Right lobe of liver (tissue), 6 donors: ENCODE data around the gene CLCNKB. TPM values are rescaled to one million over a fixed set of nuclear protein-coding genes. Genes with fewer than 3 reads are reported as not detected.

ENCODE experiments used
- ATAC-seq, 4 donors: fragments of 200-7000 bp; cut with Tn5 transposase; one replicate each; pipeline ENCODE4 v1.9.1; 2020; ENCODE audit warnings: mild to moderate bottlenecking in 4 of 4, moderate library complexity in 4 of 4
- DNase-seq, 3 donors: peaks; one replicate each; pipeline ENCODE4 v3.0.0-alpha.2; 2020
- H3K27ac ChIP-seq, 3 donors: fragments of 200-600 bp; one replicate each; pipeline ENCODE4 v1.8.0; 2022
- H3K27me3 ChIP-seq, 2 donors: fragments of 200-600 bp; one replicate each; pipeline ENCODE4 v1.8.0; 2022
- H3K36me3 ChIP-seq, 4 donors: fragments of 200-600 bp; sonication (generic) in 1 of 4; one replicate each; pipeline versions ENCODE4 v1.5.1 to v1.8.0; 2017 to 2022; ENCODE audit warnings: control low read depth in 1 of 4
- H3K4me1 ChIP-seq, 4 donors: fragments of 200-600 bp; sonication (generic) in 1 of 4; one replicate each; pipeline versions ENCODE4 v1.5.1 to v1.8.0; 2017 to 2022; ENCODE audit warnings: control low read depth in 1 of 4
- H3K4me3 ChIP-seq, 3 donors: fragments of 200-600 bp; one replicate each; pipeline ENCODE4 v1.8.0; 2022
- H3K9me3 ChIP-seq, 4 donors: fragments of 200-600 bp; sonication (generic) in 1 of 4; one replicate each; pipeline versions ENCODE4 v1.5.1 to v1.8.0; 2017 to 2022; ENCODE audit warnings: control low read depth in 1 of 4
- POLR2A ChIP-seq: fragments of 450-650 bp; IDR thresholded peaks from one replicate; pipeline ENCODE4 v1.6.1; 2017; ENCODE audit warnings: antibody characterized with exemption, mild to moderate bottlenecking
- WGBS: methylation state at CpG from one replicate; pipeline ENCODE4 v1.1.6; 2018; ENCODE audit warnings: low coverage, low lambda C conversion rate; ENCODE audit not compliant: insufficient coverage; ENCODE audit errors: missing lambda C conversion rate; 5-methylcytosine and 5-hydroxymethylcytosine counted together
- intact Hi-C, 2 donors: fragments of 100-400 bp; cut with DNase I; formaldehyde crosslinking; loops; one replicate each; pipeline versions ENCODE4 v1.11.2 to v1.14.1; 2022
- total RNA-seq, 6 experiments: library from RNA; depleted of rRNA in 2 of 6; stranded (reverse); fragments of >200 nt in 2 of 6; fragmentation: NEBNext Ultra II Directional in 3 of 6; extraction: Animal tissue kit (Norgen Biotek cat#: 25700) in 3 of 6; gene quantifications; one replicate each; pipeline versions ENCODE4 v1.1.0 to v1.2.4, GENCODE V29; 2016 to 2023
- TF ChIP-seq, protein P1 (sequence below), 4 donors: fragments of 200-600 bp in 3 of 4; fragments of 450-650 bp in 1 of 4; IDR thresholded peaks; one replicate each; pipeline versions ENCODE4 v1.5.1 to v1.8.0; 2016 to 2022; ENCODE audit warnings: antibody characterized with exemption in 4 of 4, mild to moderate bottlenecking in 2 of 4
- donor health status: DM: no; HTN: yes; CAD: no.
- donor health status: DM: no; HTN: no; CAD: no.
- donor health status: DM: no; HTN: no; CAD: no.
- donor health status: DM: no; HTN: yes; CAD: no.
- donor health status: DM: no; HTN: yes; CAD: no.

CLCNKB gene
- total RNA-seq, 6 experiments from 2014 or later = not detected

DNA sequence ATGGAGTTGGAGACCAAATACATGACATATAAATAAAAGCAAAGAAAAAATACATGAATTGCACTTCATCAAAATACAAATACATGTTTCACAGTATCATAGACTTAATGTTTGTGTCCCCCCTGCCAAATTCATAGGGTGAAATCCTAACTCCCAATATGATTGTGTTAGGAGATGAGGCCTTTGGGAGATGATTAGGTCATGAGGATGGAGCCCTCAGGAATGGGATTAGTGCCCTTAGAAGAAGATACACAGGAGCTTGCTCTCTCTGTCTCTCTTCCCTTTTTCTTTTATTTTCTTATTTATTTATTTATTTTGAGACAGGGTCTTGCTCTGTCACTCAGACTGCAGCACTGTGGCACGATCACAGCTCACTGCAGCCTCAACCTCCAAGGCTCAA lies 55.8 kb downstream of the CLCNKB start:
- H3K4me3 ChIP-seq = no peak overlapping the region
- ATAC-seq (no peak), DNase-seq (no peak)
- H3K4me1 ChIP-seq = peaks cover 0 to 9% (median 0%) of the 10 kb centered on the region in 4 donors
- no peak overlapping the region for H3K27ac ChIP-seq
- no peaks in the 10 kb centered on the region for H3K27me3 ChIP-seq
- no peak for TF ChIP-seq POLR2A
- TF ChIP-seq, protein P1, sequence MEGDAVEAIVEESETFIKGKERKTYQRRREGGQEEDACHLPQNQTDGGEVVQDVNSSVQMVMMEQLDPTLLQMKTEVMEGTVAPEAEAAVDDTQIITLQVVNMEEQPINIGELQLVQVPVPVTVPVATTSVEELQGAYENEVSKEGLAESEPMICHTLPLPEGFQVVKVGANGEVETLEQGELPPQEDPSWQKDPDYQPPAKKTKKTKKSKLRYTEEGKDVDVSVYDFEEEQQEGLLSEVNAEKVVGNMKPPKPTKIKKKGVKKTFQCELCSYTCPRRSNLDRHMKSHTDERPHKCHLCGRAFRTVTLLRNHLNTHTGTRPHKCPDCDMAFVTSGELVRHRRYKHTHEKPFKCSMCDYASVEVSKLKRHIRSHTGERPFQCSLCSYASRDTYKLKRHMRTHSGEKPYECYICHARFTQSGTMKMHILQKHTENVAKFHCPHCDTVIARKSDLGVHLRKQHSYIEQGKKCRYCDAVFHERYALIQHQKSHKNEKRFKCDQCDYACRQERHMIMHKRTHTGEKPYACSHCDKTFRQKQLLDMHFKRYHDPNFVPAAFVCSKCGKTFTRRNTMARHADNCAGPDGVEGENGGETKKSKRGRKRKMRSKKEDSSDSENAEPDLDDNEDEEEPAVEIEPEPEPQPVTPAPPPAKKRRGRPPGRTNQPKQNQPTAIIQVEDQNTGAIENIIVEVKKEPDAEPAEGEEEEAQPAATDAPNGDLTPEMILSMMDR (IDR thresholded peaks at IDR 0.05) = no peak
- no peaks in the 10 kb centered on the region for H3K9me3 ChIP-seq
- 100% methylated on average over 1 of the region's 1 CpG for WGBS
- intact Hi-C loops = no loop called here
- no peaks in the 10 kb centered on the region for H3K36me3 ChIP-seq

DNA sequence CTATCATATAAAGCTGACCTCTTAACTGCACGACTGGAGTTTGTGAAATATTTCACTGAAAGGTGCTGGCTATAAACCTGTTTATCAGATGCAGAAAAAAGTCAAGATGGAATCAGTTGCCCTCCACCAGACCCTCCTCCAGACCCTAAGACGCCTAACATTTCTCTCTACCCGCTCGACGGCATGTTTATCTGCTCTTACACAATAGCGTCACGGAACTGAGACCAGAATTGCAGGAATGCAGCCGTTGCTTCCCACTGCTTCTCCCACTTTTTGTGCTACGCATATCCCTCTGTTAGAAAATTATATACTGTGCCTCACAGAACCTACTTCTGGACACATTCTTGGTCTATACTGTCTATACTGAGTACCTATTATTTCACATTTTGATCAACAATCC lies 58.0 kb downstream of the CLCNKB start:
- H3K27ac ChIP-seq = no peak overlapping the region
- intact Hi-C loops = no loop called here
- no peak for TF ChIP-seq POLR2A
- TF ChIP-seq, protein P1 (IDR thresholded peaks at IDR 0.05) = no peak
- no peak for DNase-seq
- ATAC-seq = no peak
- no peak overlapping the region for H3K4me3 ChIP-seq
- H3K4me1 ChIP-seq = no peaks in the 10 kb centered on the region
- H3K36me3 ChIP-seq = no peaks in the 10 kb centered on the region
- no peaks in the 10 kb centered on the region for H3K27me3 ChIP-seq
- WGBS = 57% methylated on average over 7 of the region's 9 CpGs
- no peaks in the 10 kb centered on the region for H3K9me3 ChIP-seq

Other genes starting within 250 kb of the CLCNKB start
- 1 to 10 TPM in 2 of 6 experiments, under 1 TPM in 4; 0.42 to 1.1 (median 0.51) TPM for gene UQCRHL, start 236.1 kb upstream of the CLCNKB start, total RNA-seq
- gene SPEN, start 196.1 kb upstream of the CLCNKB start, total RNA-seq = 10 to 100 TPM; 13.5 to 33.7 (median 23.2) TPM
- 10 to 100 TPM in 4 of 6 experiments, 1 to 10 TPM in 2; 9.2 to 13.3 (median 11.0) TPM for gene ZBTB17, start 67.7 kb upstream of the CLCNKB start, total RNA-seq
- not detected for gene SRARP, start 39.5 kb upstream of the CLCNKB start, total RNA-seq
- 1 to 10 TPM in 4 of 6 experiments, under 1 TPM in 2; 0.54 to 2.0 (median 1.2) TPM for gene HSPB7, start 25.7 kb upstream of the CLCNKB start, total RNA-seq
- under 1 TPM in 2 of 6 experiments, not detected in 4; 0.43 to 0.47 TPM for gene CLCNKA, start 21.7 kb upstream of the CLCNKB start, total RNA-seq
- under 1 TPM in 2 of 6 experiments, not detected in 4; 0.19 to 1.00 TPM for gene FAM131C, start 29.9 kb downstream of the CLCNKB start, total RNA-seq
- gene EPHA2, start 112.3 kb downstream of the CLCNKB start, total RNA-seq = 10 to 100 TPM in 4 of 6 experiments, 1 to 10 TPM in 2; 6.0 to 14.7 (median 10.8) TPM
- 1 to 10 TPM in 4 of 6 experiments, under 1 TPM in 2; 0.31 to 2.8 (median 1.5) TPM for gene ARHGEF19, start 168.9 kb downstream of the CLCNKB start, total RNA-seq
- 1 to 10 TPM; 2.2 to 4.4 (median 3.1) TPM for gene CPLANE2, start 193.4 kb downstream of the CLCNKB start, total RNA-seq